ENCODE measurements around the gene KYNU. TPM values are rescaled to one million over a fixed set of nuclear protein-coding genes. Genes with fewer than 3 reads are reported as not detected.

Gene KYNU
- total RNA-seq, 1 experiment from 2014 or later = 0.37 TPM

- no peak overlapping the region for H4K91ac ChIP-seq (ENCODE audit: insufficient read length, low read depth, low read length)
These were observed 123.1 kb downstream of the KYNU start for GRCh38 chr2:143000599-143000998.

More at GRCh38 chr2:143000599-143000998, 123.1 kb downstream of the KYNU start:
- H3K79me2 ChIP-seq (ENCODE audit: insufficient read depth, low read length) = no peaks in the 10 kb centered on the region
- H4K8ac ChIP-seq (replicated peaks; ENCODE audit: insufficient read length, low read depth, low read length) = no peak overlapping the region
- no peak overlapping the region for H3K14ac ChIP-seq (ENCODE audit: insufficient read depth, low read length)
- H3K9me3 ChIP-seq (ENCODE audit: control insufficient read depth, low read depth, low read length) = no peaks in the 10 kb centered on the region
- H3K4me2 ChIP-seq (ENCODE audit: insufficient read depth, insufficient read length, low read length) = no peak overlapping the region
- Mint-ChIP-seq H3K36me3 (ENCODE audit: insufficient read depth in 1 of 3, low read depth in 3 of 3) (no peaks in the 10 kb centered on the region; a peak in 3 of 7 replicates), H3K4me1 (peaks cover under 1 to 8% of the 10 kb centered on the region in 2 experiments), H3K27ac (no peak overlapping the region), H3K4me3 (no peak overlapping the region), H3K9me3 (peaks cover under 1 to 4% of the 10 kb centered on the region in 2 experiments; a peak in 3 of 5 replicates), H3K27me3 (ENCODE audit: low read depth) (no peaks in the 10 kb centered on the region)
- no peak overlapping the region for H2BK120ac ChIP-seq (ENCODE audit: low read depth, low read length, poor library complexity, severe bottlenecking)
- H2BK15ac ChIP-seq (ENCODE audit: low read depth, low read length) = no peak overlapping the region
- no CpG with 5 or more reads among the region's 2 CpGs for WGBS (ENCODE audit: extremely low coverage, insufficient read length, low lambda C conversion rate)
- no peaks in the 10 kb centered on the region for H4K20me1 ChIP-seq (ENCODE audit: control insufficient read depth, insufficient read depth, insufficient read length)
- H3K4me1 ChIP-seq (ENCODE audit: insufficient read depth, low read length) = no peaks in the 10 kb centered on the region
- H3K56ac ChIP-seq (ENCODE audit: insufficient read length, low read depth, low read length) = no peak overlapping the region
- TF ChIP-seq, protein P1, sequence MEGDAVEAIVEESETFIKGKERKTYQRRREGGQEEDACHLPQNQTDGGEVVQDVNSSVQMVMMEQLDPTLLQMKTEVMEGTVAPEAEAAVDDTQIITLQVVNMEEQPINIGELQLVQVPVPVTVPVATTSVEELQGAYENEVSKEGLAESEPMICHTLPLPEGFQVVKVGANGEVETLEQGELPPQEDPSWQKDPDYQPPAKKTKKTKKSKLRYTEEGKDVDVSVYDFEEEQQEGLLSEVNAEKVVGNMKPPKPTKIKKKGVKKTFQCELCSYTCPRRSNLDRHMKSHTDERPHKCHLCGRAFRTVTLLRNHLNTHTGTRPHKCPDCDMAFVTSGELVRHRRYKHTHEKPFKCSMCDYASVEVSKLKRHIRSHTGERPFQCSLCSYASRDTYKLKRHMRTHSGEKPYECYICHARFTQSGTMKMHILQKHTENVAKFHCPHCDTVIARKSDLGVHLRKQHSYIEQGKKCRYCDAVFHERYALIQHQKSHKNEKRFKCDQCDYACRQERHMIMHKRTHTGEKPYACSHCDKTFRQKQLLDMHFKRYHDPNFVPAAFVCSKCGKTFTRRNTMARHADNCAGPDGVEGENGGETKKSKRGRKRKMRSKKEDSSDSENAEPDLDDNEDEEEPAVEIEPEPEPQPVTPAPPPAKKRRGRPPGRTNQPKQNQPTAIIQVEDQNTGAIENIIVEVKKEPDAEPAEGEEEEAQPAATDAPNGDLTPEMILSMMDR (conservative IDR thresholded peaks at IDR 0.05) = no peak
- H3K27me3 ChIP-seq (ENCODE audit: insufficient read depth, low read length) = no peaks in the 10 kb centered on the region
- no peak overlapping the region for H4K5ac ChIP-seq (ENCODE audit: insufficient read length, low read depth, low read length)
- no peak overlapping the region for H3K23ac ChIP-seq (ENCODE audit: insufficient read length, low read depth, low read length)
- no peak overlapping the region for H3K4ac ChIP-seq (ENCODE audit: low read depth, low read length)
- H2AFZ ChIP-seq (ENCODE audit: low read length) = no peak overlapping the region
- no peaks in the 10 kb centered on the region for H3K79me1 ChIP-seq (ENCODE audit: insufficient read depth, low read depth, low read length, poor library complexity, severe bottlenecking)
- H2BK20ac ChIP-seq (ENCODE audit: low read depth, low read length, poor library complexity, severe bottlenecking) = no peak overlapping the region
- no peak overlapping the region for H3K18ac ChIP-seq (ENCODE audit: insufficient read length, low read depth, low read length)
- no peaks in the 10 kb centered on the region for H3K23me2 ChIP-seq (ENCODE audit: insufficient read length, low read depth, low read length, poor library complexity, severe bottlenecking)
- H2AK5ac ChIP-seq (ENCODE audit: insufficient read length, low read length) = no peak overlapping the region
- H3T11ph ChIP-seq (ENCODE audit: low read length) = no peak overlapping the region
- H2BK12ac ChIP-seq (ENCODE audit: insufficient read length, low read depth, low read length) = no peak overlapping the region
- no peak overlapping the region for H3K27ac ChIP-seq (ENCODE audit: insufficient read length, low read depth, low read length)
- no peak overlapping the region for H2BK5ac ChIP-seq (ENCODE audit: insufficient read length, low read length)
- no peak for DNase-seq
- no peak overlapping the region for H3K9ac ChIP-seq (ENCODE audit: extremely low read depth, insufficient read length, low read length)

Measured in H9 (cell line).